Measurements from ENCODE around the gene ZNF169.
"Not testable (repeated sequence)": the region's sequence is repeated elsewhere in the genome, so short reads cannot be mapped to it uniquely, and the experiment has no call there.

Gene ZNF169

GRCh38 chr9:94259077-94259862, at the start of gene ZNF169:
Gene ZNF169 (plus strand): TSS chr9:94259298. CDS start chr9:94278813, 19,515 bp downstream.
- peak; percentile 87 for DNase-seq (ENCODE audit: low read depth)

- no peak for DNase-seq (ENCODE audit: low read depth)
Measured at GRCh38 chr9:94210616-94211603, 48.2 kb upstream of the ZNF169 start.

- no peak for DNase-seq (ENCODE audit: low read depth)
Measured at GRCh38 chr9:94212091-94212490, 47.0 kb upstream of the ZNF169 start.

GRCh38 chr9:94212531-94212930, 46.6 kb upstream of the ZNF169 start:
- no peak for DNase-seq (ENCODE audit: low read depth)

- DNase-seq (ENCODE audit: low read depth), result peak; percentile 58
Measured at GRCh38 chr9:94213511-94214124, 45.5 kb upstream of the ZNF169 start.

- DNase-seq (ENCODE audit: low read depth), result no peak
Measured at GRCh38 chr9:94222870-94223269, 36.2 kb upstream of the ZNF169 start.

GRCh38 chr9:94225413-94225812, 33.7 kb upstream of the ZNF169 start:
- DNase-seq (ENCODE audit: low read depth), result not testable (repeated sequence)

- DNase-seq (ENCODE audit: low read depth), result no peak
Measured at GRCh38 chr9:94228616-94229015, 30.5 kb upstream of the ZNF169 start.

- DNase-seq (ENCODE audit: low read depth), result no peak
Measured at GRCh38 chr9:94232428-94232827, 26.7 kb upstream of the ZNF169 start.

GRCh38 chr9:94241098-94241497, 18.0 kb upstream of the ZNF169 start:
- DNase-seq (ENCODE audit: low read depth), result not testable (repeated sequence)

GRCh38 chr9:94245651-94246050, 13.4 kb upstream of the ZNF169 start:
- DNase-seq (ENCODE audit: low read depth), result no peak

- DNase-seq (ENCODE audit: low read depth), result no peak
Measured at GRCh38 chr9:94250456-94250855, 8.6 kb upstream of the ZNF169 start.

- DNase-seq (ENCODE audit: low read depth), result no peak
Measured at GRCh38 chr9:94256007-94256406, 3.1 kb upstream of the ZNF169 start.

GRCh38 chr9:94265626-94266402, 6.7 kb downstream of the ZNF169 start:
- DNase-seq (ENCODE audit: low read depth), result not testable (repeated sequence)

- no peak for DNase-seq (ENCODE audit: low read depth)
Measured at GRCh38 chr9:94269264-94269663, 10.2 kb downstream of the ZNF169 start.

GRCh38 chr9:94270009-94270408, 10.9 kb downstream of the ZNF169 start:
- no peak for DNase-seq (ENCODE audit: low read depth)

GRCh38 chr9:94277029-94277428, 17.9 kb downstream of the ZNF169 start:
- DNase-seq (ENCODE audit: low read depth), result not testable (repeated sequence)

GRCh38 chr9:94277885-94278536, 18.9 kb downstream of the ZNF169 start:
- DNase-seq (ENCODE audit: low read depth), result no peak

- no peak for DNase-seq (ENCODE audit: low read depth)
Measured at GRCh38 chr9:94280409-94280989, 21.4 kb downstream of the ZNF169 start.

- DNase-seq (ENCODE audit: low read depth), result no peak
Measured at GRCh38 chr9:94281101-94281500, 22.0 kb downstream of the ZNF169 start.

GRCh38 chr9:94286116-94286515, 27.0 kb downstream of the ZNF169 start:
- DNase-seq (ENCODE audit: low read depth), result no peak
